GM21381 (cell line): ENCODE measurements around the gene FRRS1.
"Not testable (repeated sequence)": the region's sequence is repeated elsewhere in the genome, so short reads cannot be mapped to it uniquely, and the experiment has no call there.

Experiments
- ATAC-seq: cut with Tn5 transposase; IDR thresholded peaks from one replicate; pipeline ENCODE4 v1.9.1; 2021; ENCODE audit warnings: mild to moderate bottlenecking, moderate library complexity; ENCODE audit not compliant: unreplicated experiment

FRRS1 gene

GRCh38 chr1:99766378-99766800 lies at the start of gene FRRS1:
Gene FRRS1 (minus strand): TSS chr1:99766635. CDS start chr1:99748768, 17,867 bp downstream.
- ATAC-seq: peak; percentile 95

GRCh38 chr1:99814373-99814900 lies 48.0 kb upstream of the FRRS1 start:
- no peak for ATAC-seq

- no peak for ATAC-seq
Measured at GRCh38 chr1:99811747-99812146, 45.3 kb upstream of the FRRS1 start.

GRCh38 chr1:99811075-99811474 lies 44.6 kb upstream of the FRRS1 start:
- ATAC-seq: no peak

- ATAC-seq: peak; percentile 79
Measured at GRCh38 chr1:99808391-99809115, 42.1 kb upstream of the FRRS1 start.

GRCh38 chr1:99806882-99807281 lies 40.4 kb upstream of the FRRS1 start:
- ATAC-seq: no peak

GRCh38 chr1:99801584-99801983 lies 35.1 kb upstream of the FRRS1 start:
- ATAC-seq: no peak

GRCh38 chr1:99793861-99794260 lies 27.4 kb upstream of the FRRS1 start:
- ATAC-seq: not testable (repeated sequence)

- ATAC-seq: no peak
Measured at GRCh38 chr1:99789715-99790114, 23.3 kb upstream of the FRRS1 start.

GRCh38 chr1:99788896-99789295 lies 22.5 kb upstream of the FRRS1 start:
- ATAC-seq: no peak

GRCh38 chr1:99786751-99787501 lies 20.5 kb upstream of the FRRS1 start:
- ATAC-seq: peak; percentile 66

- ATAC-seq: peak; percentile 33
Measured at GRCh38 chr1:99784809-99785255, 18.4 kb upstream of the FRRS1 start.

- no peak for ATAC-seq
Measured at GRCh38 chr1:99784143-99784542, 17.7 kb upstream of the FRRS1 start.

GRCh38 chr1:99782920-99783319 lies 16.5 kb upstream of the FRRS1 start:
- ATAC-seq: no peak

GRCh38 chr1:99782397-99782796 lies 16.0 kb upstream of the FRRS1 start:
- ATAC-seq: no peak

- no peak for ATAC-seq
Measured at GRCh38 chr1:99781798-99782197, 15.4 kb upstream of the FRRS1 start.

- ATAC-seq: no peak
Measured at GRCh38 chr1:99777752-99778151, 11.3 kb upstream of the FRRS1 start.

GRCh38 chr1:99776120-99776519 lies 9.7 kb upstream of the FRRS1 start:
- no peak for ATAC-seq

- ATAC-seq: no peak
Measured at GRCh38 chr1:99772809-99773208, 6.4 kb upstream of the FRRS1 start.

GRCh38 chr1:99771513-99771918 lies 5.1 kb upstream of the FRRS1 start:
- no peak for ATAC-seq

GRCh38 chr1:99768524-99769245 lies 2.2 kb upstream of the FRRS1 start:
- no peak for ATAC-seq
